Measurements from ENCODE around the gene AP5Z1.

DNA sequence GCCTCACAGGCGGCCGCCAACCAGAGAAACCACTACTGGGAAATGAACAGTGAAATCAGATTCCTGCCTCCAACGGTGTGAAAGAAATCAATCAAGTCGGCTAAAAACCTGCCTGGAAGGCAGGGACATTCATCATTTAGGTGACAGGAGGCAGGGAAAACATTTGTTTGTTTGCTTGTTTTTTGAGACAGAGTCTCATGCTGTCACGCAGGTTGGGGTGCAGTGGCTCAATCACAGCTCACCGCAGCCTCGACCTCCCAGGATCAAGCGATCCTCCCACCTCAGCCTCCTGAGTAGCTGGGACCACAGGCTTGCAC, 30.5 kb downstream of the AP5Z1 start:
- TF ChIP-seq, protein P1, sequence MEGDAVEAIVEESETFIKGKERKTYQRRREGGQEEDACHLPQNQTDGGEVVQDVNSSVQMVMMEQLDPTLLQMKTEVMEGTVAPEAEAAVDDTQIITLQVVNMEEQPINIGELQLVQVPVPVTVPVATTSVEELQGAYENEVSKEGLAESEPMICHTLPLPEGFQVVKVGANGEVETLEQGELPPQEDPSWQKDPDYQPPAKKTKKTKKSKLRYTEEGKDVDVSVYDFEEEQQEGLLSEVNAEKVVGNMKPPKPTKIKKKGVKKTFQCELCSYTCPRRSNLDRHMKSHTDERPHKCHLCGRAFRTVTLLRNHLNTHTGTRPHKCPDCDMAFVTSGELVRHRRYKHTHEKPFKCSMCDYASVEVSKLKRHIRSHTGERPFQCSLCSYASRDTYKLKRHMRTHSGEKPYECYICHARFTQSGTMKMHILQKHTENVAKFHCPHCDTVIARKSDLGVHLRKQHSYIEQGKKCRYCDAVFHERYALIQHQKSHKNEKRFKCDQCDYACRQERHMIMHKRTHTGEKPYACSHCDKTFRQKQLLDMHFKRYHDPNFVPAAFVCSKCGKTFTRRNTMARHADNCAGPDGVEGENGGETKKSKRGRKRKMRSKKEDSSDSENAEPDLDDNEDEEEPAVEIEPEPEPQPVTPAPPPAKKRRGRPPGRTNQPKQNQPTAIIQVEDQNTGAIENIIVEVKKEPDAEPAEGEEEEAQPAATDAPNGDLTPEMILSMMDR (IDR thresholded peaks at IDR 0.05; ENCODE audit: borderline replicate concordance, extremely low read depth, low read length, poor library complexity, severe bottlenecking) = no peak
- no peak for TF ChIP-seq EZH2 (IDR thresholded peaks at IDR 0.05; ENCODE audit: borderline replicate concordance, low read depth, low read length, severe bottlenecking)

All from DND-41 (cell line).